Activated T-cell treated with anti-CD3 and anti-CD28 coated beads for 4 hours (primary cell): ENCODE measurements around the gene MOCOS.
"Not testable (repeated sequence)": the region's sequence is repeated elsewhere in the genome, so short reads cannot be mapped to it uniquely, and the experiment has no call there.

Experiments
- DNase-seq: peaks from one replicate; pipeline ENCODE4 v3.0.0-alpha.2; 2020

MOCOS gene, protein sequence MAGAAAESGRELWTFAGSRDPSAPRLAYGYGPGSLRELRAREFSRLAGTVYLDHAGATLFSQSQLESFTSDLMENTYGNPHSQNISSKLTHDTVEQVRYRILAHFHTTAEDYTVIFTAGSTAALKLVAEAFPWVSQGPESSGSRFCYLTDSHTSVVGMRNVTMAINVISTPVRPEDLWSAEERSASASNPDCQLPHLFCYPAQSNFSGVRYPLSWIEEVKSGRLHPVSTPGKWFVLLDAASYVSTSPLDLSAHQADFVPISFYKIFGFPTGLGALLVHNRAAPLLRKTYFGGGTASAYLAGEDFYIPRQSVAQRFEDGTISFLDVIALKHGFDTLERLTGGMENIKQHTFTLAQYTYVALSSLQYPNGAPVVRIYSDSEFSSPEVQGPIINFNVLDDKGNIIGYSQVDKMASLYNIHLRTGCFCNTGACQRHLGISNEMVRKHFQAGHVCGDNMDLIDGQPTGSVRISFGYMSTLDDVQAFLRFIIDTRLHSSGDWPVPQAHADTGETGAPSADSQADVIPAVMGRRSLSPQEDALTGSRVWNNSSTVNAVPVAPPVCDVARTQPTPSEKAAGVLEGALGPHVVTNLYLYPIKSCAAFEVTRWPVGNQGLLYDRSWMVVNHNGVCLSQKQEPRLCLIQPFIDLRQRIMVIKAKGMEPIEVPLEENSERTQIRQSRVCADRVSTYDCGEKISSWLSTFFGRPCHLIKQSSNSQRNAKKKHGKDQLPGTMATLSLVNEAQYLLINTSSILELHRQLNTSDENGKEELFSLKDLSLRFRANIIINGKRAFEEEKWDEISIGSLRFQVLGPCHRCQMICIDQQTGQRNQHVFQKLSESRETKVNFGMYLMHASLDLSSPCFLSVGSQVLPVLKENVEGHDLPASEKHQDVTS

DNA sequence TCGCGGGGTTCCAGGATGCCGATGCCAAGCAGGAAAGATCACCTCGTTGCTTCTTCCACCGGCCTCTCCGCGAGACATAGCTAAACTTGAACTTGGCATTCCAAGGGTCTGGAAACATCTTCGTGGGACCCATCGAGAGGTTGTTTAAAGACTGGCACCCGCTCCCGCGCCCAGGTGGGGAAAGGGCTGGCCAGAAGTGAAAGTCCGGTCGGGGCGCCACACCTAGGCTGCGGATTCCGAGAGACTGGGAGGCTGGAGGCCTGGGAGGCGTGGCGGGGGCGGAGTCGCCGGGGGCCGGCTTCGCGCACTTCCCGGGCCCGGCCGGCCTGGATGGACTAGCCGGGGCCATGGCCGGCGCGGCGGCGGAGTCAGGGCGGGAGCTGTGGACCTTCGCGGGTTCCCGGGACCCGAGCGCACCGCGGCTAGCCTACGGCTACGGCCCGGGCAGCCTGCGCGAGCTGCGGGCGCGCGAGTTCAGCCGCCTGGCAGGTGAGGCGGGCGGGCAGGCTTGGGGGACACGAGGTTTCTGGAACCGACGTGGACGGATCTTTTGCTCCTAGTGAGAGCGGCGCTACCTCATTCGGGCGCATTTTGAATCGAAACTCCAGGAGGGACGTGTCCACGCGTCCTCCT lies at the start of gene MOCOS:
Gene MOCOS (plus strand): TSS at position 305 of the 633 bp plus-strand sequence. CDS start 43 bp downstream, at position 348.
- peak; percentile 17 for DNase-seq

DNA sequence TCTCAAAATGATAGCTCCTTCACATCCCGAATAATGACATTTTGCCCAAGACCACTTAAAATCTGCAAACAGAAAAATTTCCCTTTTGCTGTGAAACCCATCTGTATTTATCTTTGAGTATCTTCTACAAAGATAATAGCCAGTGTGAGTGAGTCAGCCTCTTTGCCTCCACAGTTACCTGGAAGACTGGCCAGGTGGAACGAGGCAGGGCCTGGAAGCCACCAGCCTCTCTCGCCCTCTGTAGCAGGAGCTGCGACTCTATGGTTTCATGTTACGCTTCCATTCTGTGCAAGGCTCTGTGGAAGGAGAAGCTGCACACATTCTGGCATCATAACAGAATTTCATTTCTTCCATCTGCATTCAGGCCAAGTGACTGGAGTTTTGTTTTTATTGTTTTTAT lies 48.1 kb upstream of the MOCOS start:
- DNase-seq, result no peak

DNA sequence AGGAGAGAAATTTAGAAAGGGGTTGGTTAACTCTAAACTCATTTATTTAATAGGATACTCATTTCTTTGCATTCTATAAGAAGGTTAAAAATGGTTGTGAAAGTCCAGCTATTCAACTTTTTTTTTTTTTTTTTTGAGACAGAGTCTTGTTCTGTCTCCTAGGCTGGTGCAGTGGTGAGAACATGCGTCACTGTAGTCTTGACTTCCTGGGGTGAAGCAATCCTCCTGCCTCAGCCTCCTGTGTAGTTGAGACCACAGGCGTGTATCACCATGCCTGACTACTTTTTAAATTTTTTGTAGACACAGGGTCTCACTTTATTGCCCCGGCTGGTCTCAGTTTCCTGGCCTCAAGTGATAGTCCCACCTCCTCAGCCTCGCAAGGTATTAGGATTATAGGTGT lies 45.7 kb upstream of the MOCOS start:
- no peak for DNase-seq

DNA sequence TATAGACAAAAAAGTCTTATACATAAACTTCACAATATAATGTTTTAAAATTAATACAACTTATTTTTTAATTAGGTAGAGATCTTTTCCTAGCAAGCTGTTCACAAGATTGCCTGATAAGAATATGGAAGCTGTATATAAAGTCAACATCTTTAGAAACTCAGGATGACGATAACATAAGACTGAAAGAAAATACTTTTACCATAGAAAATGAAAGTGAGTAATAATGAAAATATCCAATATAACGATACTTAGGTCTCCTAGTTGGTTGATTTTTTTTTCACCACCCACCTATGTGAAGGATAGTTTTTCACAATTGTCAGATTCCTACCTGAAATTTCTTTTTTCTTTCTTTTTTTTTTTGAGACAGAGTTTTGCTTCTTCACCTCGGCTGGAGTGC lies 44.5 kb upstream of the MOCOS start:
- no peak for DNase-seq

DNA sequence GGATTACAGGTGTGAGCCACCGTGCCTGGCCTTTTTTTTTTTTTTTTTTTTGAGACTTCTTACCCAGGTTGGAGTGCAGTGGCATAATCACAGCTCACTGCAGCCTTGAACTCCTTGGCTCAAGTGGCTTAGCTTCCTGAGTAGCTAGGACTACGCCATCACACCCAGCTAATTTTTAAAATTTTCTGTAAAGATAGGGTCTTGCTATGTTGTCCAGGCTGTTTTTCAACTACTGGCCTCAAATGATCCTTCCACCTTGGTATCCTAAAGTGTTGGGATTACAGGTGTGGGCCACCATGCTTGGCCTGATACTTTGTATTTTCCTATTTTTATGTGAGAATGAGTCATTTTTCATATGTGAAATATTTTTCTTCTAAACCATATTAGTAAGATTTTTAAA lies 43.9 kb upstream of the MOCOS start:
- DNase-seq, result no peak

DNA sequence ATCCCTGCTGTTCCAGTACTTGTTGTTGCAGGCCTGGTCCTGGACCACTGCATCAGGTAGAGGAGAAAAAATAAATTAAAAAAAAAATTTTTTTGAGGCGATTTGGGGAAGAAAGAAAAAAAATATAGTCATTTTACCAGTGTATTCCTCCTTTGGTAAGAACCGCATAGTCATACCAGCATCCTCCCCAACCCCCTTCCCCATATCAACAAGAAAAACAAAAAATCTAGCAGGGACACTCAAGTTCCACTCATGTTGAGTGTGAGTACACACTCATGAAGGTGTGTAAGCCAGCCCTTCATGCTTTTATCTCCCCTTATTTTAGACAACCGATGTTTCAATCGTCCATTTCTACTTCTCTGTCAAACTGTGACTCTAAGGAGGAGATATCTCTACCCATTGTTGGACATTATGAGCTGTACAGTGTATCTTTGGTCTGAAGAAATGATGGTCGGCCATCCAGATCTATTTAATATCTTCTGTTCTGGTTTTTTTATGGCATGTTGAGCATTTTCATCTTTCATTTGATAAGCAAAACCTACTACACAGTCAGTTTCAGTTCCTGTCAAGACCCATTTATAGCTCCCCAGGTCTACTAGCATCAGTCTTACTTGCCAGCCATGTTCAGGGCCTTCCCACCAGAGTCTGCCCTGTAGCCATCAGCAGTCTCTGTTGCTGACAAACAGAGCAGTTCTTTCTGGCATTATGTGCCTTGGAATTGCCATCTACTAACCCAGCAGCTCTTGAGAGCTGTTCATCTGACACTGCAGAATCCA lies 37.6 kb upstream of the MOCOS start:
- no peak for DNase-seq

DNA sequence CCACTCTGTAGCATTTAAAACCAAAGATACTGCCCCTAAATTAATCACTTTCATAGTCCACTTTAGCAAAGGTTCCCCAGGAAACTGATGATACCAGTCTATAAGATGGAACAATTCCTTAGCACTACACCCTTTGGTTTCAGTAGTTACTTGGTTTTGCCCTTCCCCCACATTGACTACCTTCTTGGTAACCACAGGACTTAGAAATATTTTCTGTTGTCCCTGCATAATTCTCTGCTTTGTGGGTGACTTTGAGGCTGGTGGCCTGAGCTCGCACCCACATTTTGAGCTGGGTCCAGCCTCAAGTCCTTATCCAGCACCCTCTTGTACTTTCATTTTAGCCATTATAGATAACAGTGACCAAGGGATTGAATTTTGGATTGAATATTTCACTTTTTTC lies 34.5 kb upstream of the MOCOS start:
- DNase-seq, result no peak

DNA sequence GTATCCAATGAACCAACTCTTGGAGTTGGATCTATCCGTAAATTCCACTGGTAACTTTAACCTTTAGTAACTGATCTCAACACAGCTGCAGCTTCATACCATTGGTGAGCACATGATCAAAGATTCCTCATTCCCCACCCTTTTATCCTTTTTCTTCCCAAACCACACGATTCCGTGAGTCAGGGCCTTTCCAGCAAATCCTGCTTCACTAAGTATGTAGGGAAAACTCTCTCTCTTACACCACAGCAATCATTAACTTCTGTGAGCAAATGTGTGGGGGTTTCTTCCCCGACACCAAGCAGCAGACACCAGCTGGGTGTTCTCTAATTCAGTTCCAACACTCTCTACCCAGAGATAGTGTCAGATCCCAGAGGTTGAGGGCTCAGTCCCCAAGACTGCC lies 34.1 kb upstream of the MOCOS start:
- DNase-seq, result no peak

DNA sequence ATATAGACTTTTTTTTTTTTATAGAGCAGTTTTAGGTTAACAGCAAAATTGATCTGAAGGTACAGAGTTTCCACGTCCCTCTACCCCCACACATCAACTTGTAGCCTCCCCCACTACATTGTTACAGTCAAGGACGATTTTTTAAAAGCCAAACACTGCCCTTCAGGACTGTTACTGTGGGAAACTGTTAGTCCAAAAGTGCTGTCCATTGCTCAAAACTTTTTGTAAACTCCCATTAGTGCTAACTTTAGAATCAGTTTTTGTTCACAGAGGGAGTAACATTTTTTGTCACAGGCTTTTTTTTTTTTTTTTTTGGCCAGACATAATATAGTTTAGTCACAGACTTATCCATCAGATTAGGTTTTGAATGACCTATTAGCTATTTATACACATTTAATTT lies 33.5 kb upstream of the MOCOS start:
- no peak for DNase-seq

DNA sequence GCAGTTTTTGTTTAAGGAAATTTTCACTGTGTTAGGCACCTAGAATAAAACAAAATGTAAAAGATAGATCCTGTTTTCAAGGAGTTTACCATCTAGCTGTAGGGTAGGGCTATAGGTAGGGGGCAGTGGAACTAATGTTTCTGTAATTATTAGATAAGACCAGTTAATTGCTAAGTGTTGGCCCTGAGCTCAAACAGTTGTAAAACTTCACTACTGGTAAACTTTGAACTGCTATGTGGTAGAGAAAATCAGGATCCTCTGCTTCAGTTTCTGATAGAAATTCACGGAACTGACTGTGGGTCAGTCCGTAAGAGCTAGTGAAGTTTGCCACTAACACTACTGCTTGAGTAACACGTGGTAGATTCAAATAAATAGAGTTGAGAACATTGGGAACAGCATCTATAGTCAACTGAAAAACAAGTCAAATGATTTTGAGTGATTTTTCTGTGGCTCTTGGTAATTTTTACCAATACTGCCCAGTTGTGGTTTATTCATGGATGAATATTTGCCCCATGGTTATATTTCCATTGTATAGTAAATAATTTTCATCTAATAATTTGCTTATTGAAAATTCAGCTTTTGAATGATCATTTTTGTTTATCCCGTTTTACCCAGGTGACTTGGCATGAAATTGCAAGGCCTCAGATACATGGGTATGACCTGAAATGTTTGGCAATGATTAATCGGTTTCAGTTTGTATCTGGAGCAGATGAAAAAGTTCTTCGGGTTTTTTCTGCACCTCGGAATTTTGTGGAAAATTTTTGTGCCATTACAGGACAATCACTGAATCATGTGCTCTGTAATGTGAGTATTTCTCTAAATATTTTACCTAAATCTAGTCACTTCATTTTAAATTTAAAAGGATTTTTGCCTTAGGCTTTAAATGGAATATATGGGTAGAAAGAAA lies 31.2 kb upstream of the MOCOS start:
- DNase-seq, result no peak

DNA sequence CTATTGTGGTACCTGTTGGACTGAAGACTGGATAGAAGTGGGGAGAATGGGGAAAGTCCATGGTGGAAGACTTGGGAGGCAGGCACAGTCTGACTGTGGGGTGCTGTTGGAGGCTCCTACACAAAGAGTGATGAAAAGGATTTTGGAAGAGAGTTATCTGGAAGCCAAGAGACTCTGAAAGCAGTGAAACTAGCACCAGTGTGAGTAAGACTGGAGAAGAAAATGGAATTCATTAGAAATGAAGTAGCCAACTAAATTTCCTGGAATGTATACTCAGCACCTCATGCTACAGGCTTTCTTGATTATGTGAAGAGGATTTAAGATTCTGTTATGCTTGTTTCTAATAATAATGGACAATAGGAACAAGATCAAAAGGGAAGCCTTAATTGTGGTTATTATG lies 29.9 kb upstream of the MOCOS start:
- no peak for DNase-seq

DNA sequence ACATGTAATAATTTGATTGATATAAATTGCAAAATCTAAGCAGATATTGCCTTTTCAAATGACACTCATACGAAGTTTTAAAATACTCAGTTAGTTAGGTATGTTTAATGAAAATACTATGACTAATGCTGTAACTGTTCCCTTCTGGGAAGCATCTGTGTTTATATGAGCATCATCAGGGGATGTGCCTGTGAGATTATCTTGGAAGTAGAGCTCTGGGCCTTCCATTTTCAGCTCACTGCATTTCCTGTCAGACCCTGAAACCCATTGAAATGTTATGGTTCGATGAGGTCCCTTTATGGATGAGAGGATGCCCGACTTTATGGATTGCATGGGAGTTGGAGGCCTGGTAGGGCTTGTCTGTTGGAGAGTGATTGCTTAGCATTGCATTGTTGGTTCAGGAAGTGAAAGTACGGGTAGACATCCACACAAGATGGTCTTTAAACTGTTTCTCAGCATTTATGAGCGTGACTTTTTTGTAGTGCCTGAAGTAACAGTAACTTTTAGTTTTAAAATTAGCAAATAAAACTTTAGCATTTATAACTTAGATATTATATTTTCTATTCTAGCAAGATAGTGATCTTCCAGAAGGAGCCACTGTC lies 28.9 kb upstream of the MOCOS start:
- no peak for DNase-seq

DNA sequence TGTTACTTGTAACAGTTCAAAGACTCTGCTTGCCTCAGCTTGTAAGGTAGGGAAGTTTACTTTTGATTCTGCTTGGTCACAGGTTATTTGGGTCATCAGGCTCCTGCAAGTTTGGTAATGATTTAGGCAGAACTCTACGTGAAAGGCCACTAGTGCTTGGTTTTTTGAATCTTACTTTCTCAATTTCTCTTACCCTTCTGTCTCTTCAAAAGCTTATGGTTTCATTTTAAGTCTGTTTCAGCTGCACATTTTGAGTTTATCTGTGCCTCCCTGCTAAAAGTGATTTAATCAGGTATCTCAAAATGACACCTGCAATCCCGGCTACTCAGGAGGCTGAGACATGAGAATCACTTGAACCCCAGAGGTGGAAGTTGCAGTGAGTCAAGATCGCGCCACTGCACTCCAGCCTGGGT lies 26.3 kb upstream of the MOCOS start:
- DNase-seq, result no peak

DNA sequence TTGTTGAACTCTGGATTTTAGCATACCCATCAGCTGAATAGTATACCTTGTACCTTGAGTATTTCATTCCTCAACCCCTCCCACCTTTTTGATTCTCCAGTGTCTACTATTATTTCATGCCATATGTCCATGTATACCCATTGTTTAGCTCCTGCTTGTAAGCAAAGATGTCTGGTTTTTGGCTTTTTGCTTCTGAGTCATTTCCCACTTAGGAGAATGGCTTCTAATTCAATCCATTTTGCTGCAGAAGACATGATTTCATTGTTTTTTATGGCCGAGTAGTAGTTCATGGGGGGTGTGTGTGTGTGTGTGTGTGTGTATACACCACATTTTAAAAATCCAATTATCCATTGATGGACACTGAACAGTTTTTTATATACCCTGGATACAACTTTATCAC lies 24.3 kb upstream of the MOCOS start:
- DNase-seq, result no peak

DNA sequence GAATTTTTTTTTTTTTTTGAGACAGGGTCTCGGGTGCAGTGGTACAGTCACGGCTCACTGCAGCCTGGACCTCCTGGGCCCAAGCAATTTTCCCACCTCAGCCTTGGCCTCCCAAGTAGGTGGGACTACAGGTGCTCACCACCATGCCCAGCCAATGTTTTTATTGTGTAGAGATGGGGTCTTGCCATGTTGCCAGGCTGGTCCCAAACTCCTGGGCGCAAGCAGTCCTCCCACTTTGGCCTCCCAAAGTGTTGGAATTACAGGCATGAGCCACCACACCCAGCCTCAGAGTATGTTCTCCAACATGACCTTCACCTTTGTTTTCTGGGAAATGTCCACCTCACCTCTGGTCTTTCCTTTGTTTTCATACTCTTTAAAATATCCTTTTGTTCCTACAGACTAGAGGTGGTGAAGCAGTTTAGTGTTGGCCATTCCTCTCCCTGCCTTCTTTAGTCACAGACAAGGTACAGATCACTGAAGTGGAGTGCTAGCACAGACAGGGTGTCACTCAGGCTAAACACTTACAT lies 19.5 kb upstream of the MOCOS start:
- DNase-seq, result no peak

DNA sequence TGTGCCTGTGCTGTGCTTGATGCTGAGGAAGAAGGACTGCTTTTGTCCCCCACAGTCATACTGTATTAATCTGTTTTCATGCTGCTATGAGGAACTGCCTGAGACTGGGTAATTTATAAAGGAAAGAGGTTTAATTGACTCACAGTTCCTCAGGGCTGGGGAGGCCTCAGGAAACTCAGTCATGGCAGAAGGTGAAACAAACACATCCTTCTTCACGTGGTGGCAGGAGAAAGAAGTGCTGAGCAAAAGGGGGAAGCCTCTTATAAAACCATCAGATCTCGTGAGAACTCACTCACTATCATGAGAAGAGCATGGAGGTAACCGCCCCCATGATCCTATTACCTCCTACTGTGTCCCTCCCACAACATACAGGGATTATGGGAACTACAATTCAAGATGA lies 19.0 kb upstream of the MOCOS start:
- not testable (repeated sequence) for DNase-seq

DNA sequence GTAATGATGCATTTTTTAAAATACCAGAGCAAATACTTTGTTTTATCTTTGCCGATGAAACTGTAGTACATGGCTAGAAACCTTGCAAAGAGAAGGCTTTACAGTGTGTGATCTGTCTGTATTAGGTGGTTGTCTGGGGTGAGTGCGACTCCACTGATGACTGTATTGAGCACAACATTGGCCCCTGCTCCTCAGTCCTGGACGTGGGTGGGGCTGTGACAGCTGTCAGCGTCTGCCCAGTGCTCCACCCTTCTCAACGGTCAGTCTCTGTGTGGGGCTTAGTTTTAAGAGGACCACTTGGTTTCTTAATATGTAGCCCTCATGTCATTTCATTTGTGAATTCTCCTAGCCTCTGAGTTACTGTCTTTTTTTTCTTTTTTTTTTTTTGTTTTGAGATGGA lies 17.4 kb upstream of the MOCOS start:
- no peak for DNase-seq

DNA sequence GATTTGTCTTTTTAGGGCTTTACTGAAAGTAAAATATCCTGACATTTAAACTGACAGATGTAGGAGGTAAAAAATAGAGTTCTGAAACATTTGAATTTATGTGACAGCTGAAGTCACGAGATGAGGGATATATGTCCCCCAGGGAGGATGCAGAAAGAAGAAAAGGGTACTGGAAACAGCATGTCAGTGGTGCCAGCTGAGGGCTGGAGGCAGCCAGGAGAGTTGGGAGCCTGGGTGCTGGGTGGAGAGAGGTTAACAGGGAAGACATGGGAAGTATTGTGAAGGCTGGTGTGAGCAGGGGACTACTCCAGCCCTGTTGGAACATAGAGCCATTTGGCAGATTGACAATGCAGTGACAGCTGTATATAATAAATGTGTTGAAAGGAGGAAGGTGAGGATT lies 11.8 kb upstream of the MOCOS start:
- no peak for DNase-seq

DNA sequence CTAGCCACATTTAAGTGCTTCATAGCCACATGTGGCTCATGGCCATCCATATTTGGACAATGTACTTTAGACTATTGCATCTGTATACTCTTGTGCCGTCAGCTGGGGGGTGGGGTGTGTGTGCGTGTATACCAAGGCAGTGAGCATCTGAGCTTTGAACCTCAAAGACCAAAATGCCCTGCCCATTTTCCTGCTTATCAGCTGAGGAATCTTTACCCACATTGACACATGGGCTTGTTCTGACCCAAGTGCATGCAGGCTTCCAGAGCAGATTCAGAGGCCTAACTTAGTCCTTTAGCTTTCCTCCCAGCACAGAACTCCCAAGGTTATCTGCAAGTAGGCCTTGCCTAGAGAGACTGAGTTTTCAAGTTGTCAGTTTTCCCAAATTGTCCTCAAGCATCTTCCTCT lies 11.1 kb upstream of the MOCOS start:
- no peak for DNase-seq

DNA sequence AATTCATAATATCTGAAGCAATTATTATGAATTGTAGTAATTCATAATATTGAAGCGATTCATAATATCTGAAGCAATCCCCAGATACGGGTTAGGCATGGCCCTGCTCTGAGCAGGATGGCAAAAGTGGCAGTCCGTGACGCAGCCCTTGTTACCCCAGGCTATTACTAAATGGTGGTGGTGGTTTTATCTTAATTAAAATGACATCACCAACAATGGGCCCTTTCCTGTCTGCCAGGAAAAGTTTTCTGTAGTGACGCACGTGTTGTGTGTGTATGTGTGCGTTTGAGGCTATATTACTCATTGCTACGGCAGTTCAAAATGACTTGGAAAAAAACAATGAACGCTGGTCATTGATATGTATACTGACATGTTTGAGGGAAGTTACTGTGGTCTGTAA lies 10.6 kb upstream of the MOCOS start:
- DNase-seq, result no peak

DNA sequence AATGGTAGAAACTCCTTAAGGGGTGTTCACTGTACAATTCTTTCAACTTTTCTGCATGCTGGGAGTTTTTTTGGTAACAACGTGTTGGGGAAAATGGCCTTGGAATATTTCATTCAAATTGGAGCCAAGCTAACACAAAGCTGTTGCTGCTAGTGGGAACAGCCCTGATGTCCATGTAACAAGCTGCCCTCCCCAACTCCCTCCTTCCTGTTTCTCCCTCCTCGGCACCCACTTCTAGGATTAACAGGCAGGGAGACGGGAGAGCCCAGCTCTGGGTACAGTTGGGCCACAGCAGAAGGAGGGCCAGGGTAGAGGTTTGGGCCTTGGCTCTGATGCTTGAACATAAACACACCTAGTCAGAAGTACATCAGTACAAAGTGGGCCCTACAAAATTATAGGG lies 9.4 kb upstream of the MOCOS start:
- no peak for DNase-seq
